Measurements from ENCODE around the gene MC1R.
A peak's percentile ranks its signal among the peaks of the same experiment; 100 is the strongest.
"Not testable (repeated sequence)": the region's sequence is repeated elsewhere in the genome, so short reads cannot be mapped to it uniquely, and the experiment has no call there.

MC1R gene
- total RNA-seq = 7.8 to 9.0 reads per million in 2 donors

- DNase-seq = peak in 1 of 5 experiments; percentile 39
Observed at GRCh38 chr16:89918453-89919347, at the start of gene MC1R. MC1R (plus strand) TSS chr16:89918862; CDS start chr16:89919259, 397 bp downstream.

GRCh38 chr16:89869911-89870310, 48.8 kb upstream of the MC1R start:
- no peak for DNase-seq

- no peak for DNase-seq
Observed at GRCh38 chr16:89870440-89870839, 48.2 kb upstream of the MC1R start.

DNA sequence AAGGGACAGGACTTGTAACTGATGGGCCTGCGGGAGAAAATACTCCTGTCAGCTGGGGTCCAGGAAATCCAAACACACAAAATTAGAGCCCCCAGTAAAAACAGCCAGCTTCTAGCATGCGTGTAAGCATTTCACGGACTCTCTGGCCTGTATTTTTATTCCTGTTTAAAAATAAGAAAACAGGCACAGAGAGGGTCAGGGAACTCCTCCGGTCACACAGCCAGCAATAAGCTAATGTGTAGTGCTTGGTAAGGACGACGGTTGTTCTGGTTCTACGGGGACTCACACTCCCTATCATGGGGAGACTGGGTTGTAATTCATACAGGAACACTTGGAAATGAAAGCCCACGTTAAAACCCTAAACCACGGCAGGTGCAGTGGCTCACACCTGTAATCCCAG, 46.8 kb upstream of the MC1R start:
- DNase-seq = no peak

DNA sequence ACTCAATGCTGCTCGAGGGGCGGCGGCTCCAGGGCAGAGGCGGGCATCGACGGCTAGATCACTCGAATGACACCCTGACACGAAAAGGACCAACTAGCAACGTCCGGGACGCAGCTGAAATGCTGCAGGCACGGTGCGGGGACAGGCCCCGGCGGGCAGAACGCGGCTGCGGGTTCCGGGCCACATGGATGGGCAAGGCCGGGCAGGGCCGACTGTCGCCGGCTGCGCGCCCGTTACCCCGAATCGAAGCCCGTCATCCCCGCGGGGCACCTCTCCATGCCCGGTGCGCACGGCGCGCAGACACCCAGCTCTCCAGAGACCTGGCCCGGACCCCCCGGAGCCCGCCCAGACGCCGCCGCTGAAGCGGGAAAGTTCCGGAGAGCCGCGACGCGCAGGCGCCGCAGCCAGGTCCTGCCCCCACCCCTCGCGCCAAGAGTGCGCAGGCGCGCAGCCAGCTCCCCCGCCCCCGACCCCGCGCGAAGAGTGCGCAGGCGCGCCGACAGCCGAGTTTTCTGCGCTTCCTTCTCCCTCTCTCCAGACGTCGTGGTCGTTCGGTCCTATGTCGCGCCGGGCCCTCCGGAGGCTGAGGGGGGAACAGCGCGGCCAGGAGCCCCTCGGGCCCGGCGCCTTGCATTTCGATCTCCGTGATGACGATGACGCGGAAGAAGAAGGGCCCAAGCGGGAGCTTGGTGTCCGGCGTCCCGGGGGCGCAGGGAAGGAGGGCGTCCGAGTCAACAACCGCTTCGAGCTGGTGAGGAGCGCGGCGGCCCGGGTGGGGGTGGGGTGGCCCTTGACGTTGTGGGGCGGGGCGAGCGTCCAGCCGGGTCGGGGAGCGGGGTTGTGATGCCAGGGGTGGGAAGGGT, 45.3 kb upstream of the MC1R start, which contains the start of gene TCF25:
TCF25 (plus strand) TSS at position 484 of the 863 bp plus-strand sequence; CDS start at position 560, 76 bp downstream.
- DNase-seq = peak; percentile 75 to 91 (median 79)

GRCh38 chr16:89873972-89874689, 44.5 kb upstream of the MC1R start:
- DNase-seq = peak; percentile 93 to 96 (median 94)

GRCh38 chr16:89879123-89879522, 39.5 kb upstream of the MC1R start:
- DNase-seq = not testable (repeated sequence)

DNA sequence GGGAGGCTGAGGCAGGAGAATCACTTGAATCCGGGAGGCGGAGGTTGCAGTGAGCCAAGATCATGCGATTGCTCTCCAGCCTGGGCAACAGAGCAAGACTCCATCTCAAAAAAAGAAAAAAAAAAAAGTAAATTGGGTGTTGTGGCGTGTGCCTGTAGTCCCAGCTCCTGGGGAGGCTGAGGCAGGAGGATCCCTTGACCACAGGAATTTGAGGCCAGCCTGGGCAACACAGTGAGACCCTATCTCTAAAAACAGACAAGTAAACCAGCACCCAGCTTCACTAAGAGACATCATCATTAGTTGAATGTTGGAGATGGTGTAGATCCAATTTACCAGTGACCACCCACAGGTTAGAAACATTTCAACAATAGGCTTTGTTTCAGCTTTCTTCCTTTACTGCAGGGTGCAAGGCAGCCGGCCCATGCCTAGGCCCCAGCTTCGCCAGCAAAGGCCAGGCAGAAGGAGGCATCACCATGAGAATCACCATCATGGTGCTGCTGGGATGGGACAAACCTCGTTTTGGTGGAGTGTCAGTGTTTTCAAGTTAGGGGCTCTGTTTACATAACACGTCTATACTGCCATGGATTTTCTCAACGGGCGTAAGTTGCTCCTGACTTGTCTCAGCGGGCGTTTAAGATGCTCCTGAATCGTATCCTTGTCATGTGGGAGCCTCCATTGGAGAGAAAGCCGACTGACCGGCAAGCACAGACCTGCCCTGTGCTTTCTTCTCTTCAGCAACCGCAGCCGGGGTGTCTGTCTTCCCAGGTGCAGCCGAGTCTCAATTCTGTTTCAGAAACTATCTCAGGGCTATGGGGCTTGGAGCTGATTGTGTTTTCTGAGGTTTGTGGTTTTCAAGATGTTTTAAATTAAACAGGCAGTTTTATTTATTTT, 37.9 kb upstream of the MC1R start:
- no peak for DNase-seq

DNA sequence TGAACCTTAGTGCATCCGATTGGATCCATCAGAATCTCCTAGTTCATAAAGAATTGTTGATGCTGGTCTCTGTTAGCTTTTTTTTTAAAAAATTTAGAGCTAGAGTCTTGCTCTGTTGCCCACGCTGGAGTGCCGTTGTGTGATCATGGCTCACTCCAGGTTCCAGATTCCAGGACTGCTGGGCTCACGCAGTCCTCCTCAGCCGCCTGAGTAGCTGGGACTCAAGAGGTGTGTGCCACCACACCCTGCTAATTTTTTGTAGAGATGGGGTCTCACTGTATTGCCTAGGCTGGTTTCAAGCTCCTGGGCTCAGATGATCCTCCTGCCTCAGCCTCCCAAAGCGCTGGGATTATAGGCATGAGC, 37.3 kb upstream of the MC1R start:
- DNase-seq = no peak

GRCh38 chr16:89883346-89884040, 35.2 kb upstream of the MC1R start:
- DNase-seq = no peak

DNA sequence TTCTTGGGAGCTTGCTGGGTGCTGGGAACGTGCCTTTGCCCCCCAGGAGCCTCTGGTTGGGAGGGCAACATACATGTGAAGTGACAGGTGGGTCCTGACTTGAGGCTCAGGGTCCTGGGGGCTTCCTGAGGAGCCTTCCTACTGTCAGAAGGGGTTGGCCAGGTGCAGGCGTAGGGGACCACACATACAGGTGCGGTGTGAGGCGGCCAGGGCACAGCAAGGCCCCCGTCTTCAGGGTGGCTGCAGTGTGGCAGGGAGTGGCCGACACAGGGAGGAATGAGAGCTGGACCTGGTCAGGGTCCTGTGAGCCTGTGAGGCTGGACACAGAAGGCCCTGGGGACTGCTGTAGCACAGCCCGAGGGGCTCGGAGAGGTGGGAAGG, 34.6 kb upstream of the MC1R start:
- no peak for DNase-seq

DNA sequence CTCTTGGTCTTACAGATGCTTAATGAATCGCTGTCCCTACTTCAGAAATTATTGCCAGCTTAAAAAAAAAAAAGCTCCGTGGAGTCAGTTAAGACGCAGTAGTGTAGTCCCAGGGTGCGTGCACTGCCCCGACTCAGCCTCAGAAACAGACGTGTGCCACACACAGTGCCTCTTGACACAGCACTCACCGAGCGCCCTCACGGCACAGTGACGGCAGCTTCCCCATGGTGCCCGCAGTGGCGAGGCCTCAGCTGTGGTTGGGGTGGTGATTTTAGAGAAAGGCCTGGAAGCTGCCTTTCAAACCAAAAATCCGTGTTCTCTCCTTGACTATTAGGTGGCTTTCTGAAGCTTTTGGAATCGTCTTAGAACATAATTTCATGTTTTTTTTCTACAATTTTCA, 31.4 kb upstream of the MC1R start:
- DNase-seq = no peak

DNA sequence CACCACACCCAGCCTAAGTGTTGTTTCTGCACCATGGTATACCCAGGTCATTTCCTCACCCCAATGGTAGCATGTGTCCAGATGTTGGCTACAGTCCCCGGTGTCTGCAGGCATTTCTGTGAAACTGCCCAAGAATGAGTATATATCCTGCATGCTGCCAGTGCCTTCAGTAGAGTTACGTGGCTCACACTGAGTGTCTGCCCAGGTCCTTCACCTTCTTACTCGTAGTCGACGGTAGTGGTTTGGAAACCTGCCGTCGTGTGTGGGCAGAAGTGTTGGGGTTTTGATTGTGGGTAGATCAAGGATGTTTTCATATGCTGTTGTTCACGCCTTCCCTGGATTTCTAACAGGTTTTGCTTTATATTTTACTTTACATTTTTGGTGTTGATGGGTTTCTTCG, 28.5 kb upstream of the MC1R start:
- peak in 2 of 5 experiments; percentile 17 to 75 for DNase-seq

DNA sequence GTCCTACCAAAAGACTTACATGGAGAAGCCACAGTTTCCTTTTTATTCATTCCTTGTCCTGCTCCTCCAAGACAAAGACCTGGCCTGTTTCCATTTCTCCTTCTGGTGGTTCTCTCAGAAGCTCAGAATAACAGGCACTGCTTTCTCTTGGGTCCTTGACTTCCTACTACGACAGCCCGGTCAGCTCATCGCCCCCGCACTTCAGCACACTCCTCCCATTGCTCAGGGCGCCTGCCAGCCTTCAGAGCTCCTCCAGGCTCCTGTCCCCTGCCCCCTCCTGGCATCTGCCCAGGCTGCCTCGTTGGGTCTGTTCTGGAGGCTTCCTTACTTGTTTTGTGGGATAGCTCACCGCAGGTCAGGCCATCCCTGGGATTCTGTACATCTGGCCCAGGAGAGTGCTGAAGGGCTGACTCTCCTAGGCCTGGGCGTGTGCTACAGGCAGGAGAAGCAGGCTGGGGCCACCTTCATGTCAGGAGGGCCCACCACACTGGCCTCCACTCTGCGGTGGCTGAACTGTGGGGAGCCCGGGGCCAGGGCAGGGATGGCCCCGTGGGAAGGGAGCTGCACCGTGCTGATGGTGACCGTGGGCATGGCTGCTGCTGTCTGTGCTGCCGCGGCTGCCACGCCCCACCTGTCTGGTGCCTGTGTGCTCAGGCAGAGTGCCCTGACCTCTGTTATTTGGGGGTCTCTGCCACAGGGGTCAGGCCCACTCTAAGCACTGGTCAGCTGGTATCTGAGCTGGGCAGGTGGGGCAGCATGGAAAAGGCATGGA, 27.6 kb upstream of the MC1R start:
- DNase-seq = no peak

- no peak for DNase-seq
Observed at GRCh38 chr16:89892055-89892630, 26.5 kb upstream of the MC1R start.

- no peak for DNase-seq
Observed at GRCh38 chr16:89892635-89893034, 26.0 kb upstream of the MC1R start.

DNA sequence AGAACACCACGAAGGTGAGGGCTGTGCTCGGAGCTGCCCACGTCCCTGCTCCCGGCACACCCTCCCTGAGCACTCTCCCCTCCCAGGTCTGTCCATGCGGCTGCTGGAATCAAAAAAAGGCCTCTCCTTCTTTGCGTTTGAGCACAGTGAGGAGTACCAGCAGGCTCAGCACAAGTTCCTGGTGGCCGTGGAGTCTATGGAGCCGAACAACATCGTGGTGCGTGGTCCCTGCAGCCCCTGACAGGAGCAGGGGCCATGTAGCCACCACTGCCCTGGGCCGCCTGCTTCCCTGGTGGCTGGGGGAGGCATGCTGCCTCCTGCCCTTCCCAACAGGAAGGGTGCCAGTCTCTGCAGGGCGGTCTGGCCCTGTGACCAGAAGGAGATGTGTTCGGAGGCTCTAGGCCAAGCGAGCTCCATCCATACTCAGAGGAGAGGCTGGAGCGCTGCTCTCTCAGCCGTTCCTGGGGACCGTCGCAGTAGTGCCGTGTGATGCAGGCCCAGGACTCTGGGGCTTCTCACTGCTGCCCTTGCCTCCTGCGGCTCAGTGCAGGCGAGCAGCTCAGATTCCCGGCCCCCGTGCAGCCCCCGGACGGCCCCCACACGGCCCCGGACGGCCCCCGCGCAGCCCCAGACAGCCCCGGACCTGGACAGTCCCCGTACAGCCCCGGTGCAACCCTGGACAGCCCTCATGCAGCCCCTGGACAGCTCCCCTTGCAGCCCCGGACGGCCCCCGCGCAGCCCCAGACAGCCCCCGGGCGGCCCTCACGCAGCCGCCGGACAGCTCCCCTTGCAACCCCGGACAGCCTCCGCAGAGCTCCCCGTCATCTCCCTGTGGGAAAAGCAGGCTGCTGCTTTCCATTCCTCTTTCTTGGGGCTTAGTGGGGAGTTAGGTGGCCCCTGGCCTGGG, 24.8 kb upstream of the MC1R start:
- no peak for DNase-seq

- no peak for DNase-seq
Observed at GRCh38 chr16:89895482-89896250, 23.0 kb upstream of the MC1R start.

All from T-helper 2 cell (primary cell).